ENCODE results near the gene ZNF516. TPM values are rescaled to one million over a fixed set of nuclear protein-coding genes. Genes with fewer than 3 reads are reported as not detected.

Gene ZNF516
- total RNA-seq, 3 donors from 2014 or later (not counting 1 experiment from before 2014, with no cell fraction given), result 49.1 to 60.0 (median 52.4) TPM

DNA sequence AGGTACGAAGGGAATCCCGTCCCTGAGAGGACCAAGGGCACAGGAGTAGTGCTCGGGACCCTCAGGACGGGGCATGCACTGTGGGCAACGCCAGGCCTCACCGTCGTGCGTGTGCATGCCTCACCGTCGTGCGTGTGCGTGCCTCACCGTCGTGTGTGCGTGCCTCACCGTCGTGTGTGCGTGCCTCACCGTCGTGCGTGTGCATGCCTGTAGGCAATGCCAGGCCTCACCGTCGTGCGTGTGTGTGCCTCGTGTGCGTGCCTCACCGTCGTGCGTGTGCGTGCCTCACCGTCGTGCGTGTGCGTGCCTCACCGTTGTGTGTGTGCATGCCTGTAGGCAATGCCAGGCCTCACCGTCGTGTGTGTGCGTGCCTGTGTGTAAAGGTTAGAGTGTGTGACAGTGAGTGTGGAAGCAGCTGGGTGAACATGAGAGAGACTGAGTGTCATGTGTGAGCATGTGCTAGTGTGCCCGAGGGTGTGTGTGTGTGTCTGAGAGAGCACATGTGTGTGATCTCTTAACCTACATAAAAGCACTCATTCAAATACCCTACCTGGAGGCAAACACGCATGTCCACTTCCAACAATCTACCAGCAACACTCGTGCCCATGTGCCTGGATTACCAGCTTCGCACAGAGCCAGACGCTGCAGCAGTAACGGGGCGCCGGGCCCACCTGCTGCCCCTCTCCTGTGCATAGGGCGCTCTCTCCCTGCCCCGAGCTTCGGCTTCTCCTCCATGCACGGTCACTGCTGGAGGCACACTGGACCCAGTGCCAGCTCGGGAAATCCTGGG, 36.3 kb downstream of the ZNF516 start:
- WGBS (ENCODE audit: insufficient coverage), result 96% methylated on average over 50 of the region's 51 CpGs
- Histone ChIP-seq H3K27me3 (ENCODE audit: control insufficient read depth, insufficient read depth, low read length) (no peaks in the 10 kb centered on the region), H3K9me3 (ENCODE audit: control insufficient read depth, insufficient read depth, low read length) (no peaks in the 10 kb centered on the region), H3K4me3 (ENCODE audit: low read length) (no peak overlapping the region), H3K36me3 (ENCODE audit: control insufficient read depth, insufficient read depth, low read length) (no peaks in the 10 kb centered on the region), H3K4me1 (ENCODE audit: control insufficient read depth, insufficient read depth, low read length) (no peaks in the 10 kb centered on the region), H3K27ac (ENCODE audit: low read length) (no peak overlapping the region)
- Mint-ChIP-seq H3K27me3 (ENCODE audit: low read depth in 2 of 2) (no peaks in the 10 kb centered on the region), H3K4me1 (peaks cover 34 to 43% of the 10 kb centered on the region in 2 donors), H3K4me3 (no peak overlapping the region), H3K9me3 (no peaks in the 10 kb centered on the region), H3K27ac (no peak overlapping the region), H3K36me3 (no peaks in the 10 kb centered on the region)
- DNase-seq (no peak), ATAC-seq (no peak)
- TF ChIP-seq, protein P1, sequence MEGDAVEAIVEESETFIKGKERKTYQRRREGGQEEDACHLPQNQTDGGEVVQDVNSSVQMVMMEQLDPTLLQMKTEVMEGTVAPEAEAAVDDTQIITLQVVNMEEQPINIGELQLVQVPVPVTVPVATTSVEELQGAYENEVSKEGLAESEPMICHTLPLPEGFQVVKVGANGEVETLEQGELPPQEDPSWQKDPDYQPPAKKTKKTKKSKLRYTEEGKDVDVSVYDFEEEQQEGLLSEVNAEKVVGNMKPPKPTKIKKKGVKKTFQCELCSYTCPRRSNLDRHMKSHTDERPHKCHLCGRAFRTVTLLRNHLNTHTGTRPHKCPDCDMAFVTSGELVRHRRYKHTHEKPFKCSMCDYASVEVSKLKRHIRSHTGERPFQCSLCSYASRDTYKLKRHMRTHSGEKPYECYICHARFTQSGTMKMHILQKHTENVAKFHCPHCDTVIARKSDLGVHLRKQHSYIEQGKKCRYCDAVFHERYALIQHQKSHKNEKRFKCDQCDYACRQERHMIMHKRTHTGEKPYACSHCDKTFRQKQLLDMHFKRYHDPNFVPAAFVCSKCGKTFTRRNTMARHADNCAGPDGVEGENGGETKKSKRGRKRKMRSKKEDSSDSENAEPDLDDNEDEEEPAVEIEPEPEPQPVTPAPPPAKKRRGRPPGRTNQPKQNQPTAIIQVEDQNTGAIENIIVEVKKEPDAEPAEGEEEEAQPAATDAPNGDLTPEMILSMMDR (IDR thresholded peaks at IDR 0.05), result no peak
- intact Hi-C loops (cut with micrococcal nuclease), result no loop called here

DNA sequence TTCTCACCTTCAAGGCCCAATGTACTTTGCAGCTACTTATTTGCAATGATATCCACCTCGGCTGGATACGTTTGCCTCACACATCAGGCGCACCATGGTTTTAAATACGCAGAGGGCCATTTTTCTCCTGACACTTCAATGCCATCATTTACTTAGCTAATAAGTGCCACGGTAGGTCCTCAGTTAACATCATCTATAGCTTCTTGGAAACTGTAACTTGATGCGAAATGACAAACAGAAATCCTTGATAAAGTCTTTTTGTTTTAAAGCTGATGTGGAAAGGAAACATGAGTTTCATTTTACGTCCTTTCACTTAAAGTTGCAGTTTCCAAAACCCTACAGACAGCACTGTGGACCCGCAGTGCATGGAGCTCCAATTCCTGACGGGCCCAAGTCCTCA, 37.1 kb downstream of the ZNF516 start:
- Mint-ChIP-seq H3K4me3 (no peak overlapping the region), H3K36me3 (no peaks in the 10 kb centered on the region), H3K4me1 (peaks cover 35 to 49% of the 10 kb centered on the region in 2 donors), H3K27ac (no peak overlapping the region), H3K9me3 (no peaks in the 10 kb centered on the region), H3K27me3 (ENCODE audit: low read depth in 2 of 2) (no peaks in the 10 kb centered on the region)
- 89% methylated on average over 9 of the region's 9 CpGs for WGBS (ENCODE audit: insufficient coverage)
- H3K9me3 ChIP-seq (ENCODE audit: control insufficient read depth, insufficient read depth, low read length), result no peaks in the 10 kb centered on the region
- no peaks in the 10 kb centered on the region for H3K4me1 ChIP-seq (ENCODE audit: control insufficient read depth, insufficient read depth, low read length)
- H3K27ac ChIP-seq (ENCODE audit: low read length), result no peak overlapping the region
- H3K27me3 ChIP-seq (ENCODE audit: control insufficient read depth, insufficient read depth, low read length), result no peaks in the 10 kb centered on the region
- H3K36me3 ChIP-seq (ENCODE audit: control insufficient read depth, insufficient read depth, low read length), result no peaks in the 10 kb centered on the region
- no peak for ATAC-seq
- H3K4me3 ChIP-seq (ENCODE audit: low read length), result no peak overlapping the region
- no peak for DNase-seq
- TF ChIP-seq, protein P1 (IDR thresholded peaks at IDR 0.05), result no peak
- intact Hi-C loops (cut with micrococcal nuclease), result no loop called here

DNA sequence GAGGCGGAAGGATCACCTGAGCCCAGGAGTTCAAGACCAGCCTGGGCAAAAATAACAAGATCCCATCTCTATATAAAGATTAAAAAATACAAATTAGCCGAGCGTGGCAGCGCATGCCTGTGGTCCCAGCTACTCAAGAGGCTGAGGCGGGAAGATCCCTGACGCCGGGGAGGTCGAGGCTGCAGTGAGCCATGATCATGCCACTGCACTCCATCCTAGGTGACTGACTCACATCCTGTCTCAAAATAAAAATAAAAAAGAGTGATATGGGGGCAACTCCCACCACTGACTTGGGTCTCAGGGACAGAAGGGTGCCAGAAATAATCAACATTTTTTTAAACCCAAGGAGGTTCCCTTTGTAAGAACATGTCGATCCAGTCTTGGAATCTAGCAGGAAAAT, 37.6 kb downstream of the ZNF516 start:
- TF ChIP-seq, protein P1 (IDR thresholded peaks at IDR 0.05), result no peak
- no peak overlapping the region for H3K4me3 Mint-ChIP-seq
- H3K27me3 Mint-ChIP-seq (ENCODE audit: low read depth in 2 of 2), result no peaks in the 10 kb centered on the region
- Histone ChIP-seq H3K27ac (ENCODE audit: low read length) (no peak overlapping the region), H3K9me3 (ENCODE audit: control insufficient read depth, insufficient read depth, low read length) (no peaks in the 10 kb centered on the region), H3K4me3 (ENCODE audit: low read length) (no peak overlapping the region), H3K27me3 (ENCODE audit: control insufficient read depth, insufficient read depth, low read length) (no peaks in the 10 kb centered on the region), H3K36me3 (ENCODE audit: control insufficient read depth, insufficient read depth, low read length) (no peaks in the 10 kb centered on the region), H3K4me1 (ENCODE audit: control insufficient read depth, insufficient read depth, low read length) (no peaks in the 10 kb centered on the region)
- peaks cover 38 to 54% of the 10 kb centered on the region in 2 donors for H3K4me1 Mint-ChIP-seq
- intact Hi-C loops (cut with micrococcal nuclease), result no loop called here
- no peak for DNase-seq
- H3K36me3 Mint-ChIP-seq, result no peaks in the 10 kb centered on the region
- WGBS (ENCODE audit: insufficient coverage), result 87% methylated on average over 9 of the region's 9 CpGs
- peak in 1 of 3 donors; percentile 24 for ATAC-seq
- H3K27ac Mint-ChIP-seq, result no peak overlapping the region
- H3K9me3 Mint-ChIP-seq, result no peaks in the 10 kb centered on the region

- Histone ChIP-seq H3K4me1 (ENCODE audit: control insufficient read depth, insufficient read depth, low read length) (peaks cover 6% of the 10 kb centered on the region), H3K27me3 (ENCODE audit: control insufficient read depth, insufficient read depth, low read length) (no peaks in the 10 kb centered on the region), H3K9me3 (ENCODE audit: control insufficient read depth, insufficient read depth, low read length) (no peaks in the 10 kb centered on the region), H3K27ac (ENCODE audit: low read length) (no peak overlapping the region), H3K36me3 (ENCODE audit: control insufficient read depth, insufficient read depth, low read length) (no peaks in the 10 kb centered on the region), H3K4me3 (ENCODE audit: low read length) (no peak overlapping the region)
- WGBS (ENCODE audit: insufficient coverage), result 57% methylated on average over 3 of the region's 4 CpGs
- Mint-ChIP-seq H3K4me3 (no peak overlapping the region), H3K9me3 (no peaks in the 10 kb centered on the region), H3K27me3 (ENCODE audit: low read depth in 2 of 2) (no peaks in the 10 kb centered on the region), H3K27ac (no peak overlapping the region), H3K36me3 (no peaks in the 10 kb centered on the region), H3K4me1 (peaks cover 39 to 60% of the 10 kb centered on the region in 2 donors)
- ATAC-seq (no peak), DNase-seq (no peak)
- TF ChIP-seq, protein P1 (IDR thresholded peaks at IDR 0.05), result no peak
- intact Hi-C loops (cut with micrococcal nuclease), result no loop called here
Measured at GRCh38 chr18:76456823-76457222, 38.2 kb downstream of the ZNF516 start.
